ENCODE results near the gene LRMDA.
"Not testable (repeated sequence)": the region's sequence is repeated elsewhere in the genome, so short reads cannot be mapped to it uniquely, and the experiment has no call there.

The LRMDA gene

DNA sequence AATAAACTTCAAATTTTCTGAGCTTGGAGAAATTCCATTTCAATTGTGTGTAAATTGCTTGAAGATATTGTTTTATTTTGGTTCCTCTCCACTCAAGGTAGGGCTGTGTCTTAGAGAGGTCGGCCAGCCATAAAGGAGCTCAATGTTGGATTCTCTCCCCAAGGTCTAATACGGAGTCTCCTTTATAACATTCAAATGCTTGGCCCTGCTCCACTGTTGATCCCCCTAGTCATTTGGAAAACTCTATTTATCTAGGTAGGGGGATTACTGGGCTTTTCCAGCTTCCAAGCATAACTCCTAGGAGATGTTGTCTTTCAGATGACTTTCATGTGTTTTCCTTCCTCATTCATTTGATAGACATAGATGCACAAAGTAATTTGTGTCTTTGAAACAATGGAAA is 170.9 kb downstream of the LRMDA start:
- H3K27me3 ChIP-seq: no peaks in the 10 kb centered on the region
- intact Hi-C loops (cut with DNase I; ENCODE audit: low total_unique reads): no loop called here
- no peak overlapping the region for H3K4me3 ChIP-seq
- H3K36me3 ChIP-seq: no peaks in the 10 kb centered on the region
- TF ChIP-seq, protein P1, sequence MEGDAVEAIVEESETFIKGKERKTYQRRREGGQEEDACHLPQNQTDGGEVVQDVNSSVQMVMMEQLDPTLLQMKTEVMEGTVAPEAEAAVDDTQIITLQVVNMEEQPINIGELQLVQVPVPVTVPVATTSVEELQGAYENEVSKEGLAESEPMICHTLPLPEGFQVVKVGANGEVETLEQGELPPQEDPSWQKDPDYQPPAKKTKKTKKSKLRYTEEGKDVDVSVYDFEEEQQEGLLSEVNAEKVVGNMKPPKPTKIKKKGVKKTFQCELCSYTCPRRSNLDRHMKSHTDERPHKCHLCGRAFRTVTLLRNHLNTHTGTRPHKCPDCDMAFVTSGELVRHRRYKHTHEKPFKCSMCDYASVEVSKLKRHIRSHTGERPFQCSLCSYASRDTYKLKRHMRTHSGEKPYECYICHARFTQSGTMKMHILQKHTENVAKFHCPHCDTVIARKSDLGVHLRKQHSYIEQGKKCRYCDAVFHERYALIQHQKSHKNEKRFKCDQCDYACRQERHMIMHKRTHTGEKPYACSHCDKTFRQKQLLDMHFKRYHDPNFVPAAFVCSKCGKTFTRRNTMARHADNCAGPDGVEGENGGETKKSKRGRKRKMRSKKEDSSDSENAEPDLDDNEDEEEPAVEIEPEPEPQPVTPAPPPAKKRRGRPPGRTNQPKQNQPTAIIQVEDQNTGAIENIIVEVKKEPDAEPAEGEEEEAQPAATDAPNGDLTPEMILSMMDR (IDR thresholded peaks at IDR 0.05): no peak
- no peak for DNase-seq
- H3K9me3 ChIP-seq: no peaks in the 10 kb centered on the region
- peaks cover 0 to 13% (median 3%) of the 10 kb centered on the region in 4 donors for H3K4me1 ChIP-seq
- H3K27ac ChIP-seq: no peak overlapping the region

- H3K27ac ChIP-seq: no peak overlapping the region
Observed at GRCh38 chr10:75605096-75605495, 173.7 kb downstream of the LRMDA start.

GRCh38 chr10:75605795-75606194 is 174.4 kb downstream of the LRMDA start:
- intact Hi-C loops (cut with DNase I; ENCODE audit: low total_unique reads); H3K27ac ChIP-seq; H3K27me3 ChIP-seq; DNase-seq; H3K36me3 ChIP-seq; H3K9me3 ChIP-seq; H3K4me3 ChIP-seq: not testable (repeated sequence)
- H3K4me1 ChIP-seq: peaks cover 0 to 19% (median 3%) of the 10 kb centered on the region in 4 donors

More at GRCh38 chr10:75605096-75605495, 173.7 kb downstream of the LRMDA start:
- Histone ChIP-seq H3K36me3 (no peaks in the 10 kb centered on the region), H3K27me3 (no peaks in the 10 kb centered on the region), H3K4me3 (no peak overlapping the region), H3K9me3 (no peaks in the 10 kb centered on the region), H3K4me1 (peaks cover 0 to 19% (median 3%) of the 10 kb centered on the region in 4 donors)
- intact Hi-C loops (cut with DNase I; ENCODE audit: low total_unique reads): no loop called here
- TF ChIP-seq, protein P1 (IDR thresholded peaks at IDR 0.05): no peak
- DNase-seq: no peak

DNA sequence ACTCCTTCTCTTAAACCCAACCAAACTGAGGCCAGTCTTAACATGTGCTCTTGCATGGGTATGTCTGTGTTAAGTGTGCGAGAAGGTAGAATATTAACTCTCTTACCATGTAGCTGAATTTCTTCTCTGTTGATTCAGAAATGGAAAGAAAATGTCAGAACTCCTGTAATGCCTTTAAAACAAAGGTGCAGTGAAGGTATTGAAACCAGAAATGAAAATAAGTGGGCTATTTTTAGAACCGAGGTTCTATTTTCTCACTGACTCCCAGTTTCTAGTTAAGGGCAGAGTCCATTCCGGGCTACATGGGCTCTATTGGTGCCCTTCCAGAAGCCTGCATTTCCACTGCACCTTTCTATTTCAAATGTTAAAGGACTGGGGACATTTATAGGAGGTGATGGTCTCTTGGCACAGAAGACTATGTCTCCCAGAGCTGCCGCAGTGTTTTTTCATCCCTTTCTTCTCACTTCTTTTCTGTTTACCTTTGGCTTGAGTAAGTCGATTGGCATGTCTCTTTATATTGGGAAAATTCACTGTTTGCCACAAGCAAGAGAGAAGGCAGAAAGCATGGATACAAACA is 174.9 kb downstream of the LRMDA start:
- no peaks in the 10 kb centered on the region for H3K36me3 ChIP-seq
- no peaks in the 10 kb centered on the region for H3K9me3 ChIP-seq
- TF ChIP-seq, protein P1 (IDR thresholded peaks at IDR 0.05): no peak
- H3K4me1 ChIP-seq: peaks cover 0 to 19% (median 3%) of the 10 kb centered on the region in 4 donors
- intact Hi-C loops (cut with DNase I; ENCODE audit: low total_unique reads): no loop called here
- no peak overlapping the region for H3K4me3 ChIP-seq
- DNase-seq: no peak
- no peak overlapping the region for H3K27ac ChIP-seq
- no peaks in the 10 kb centered on the region for H3K27me3 ChIP-seq

- TF ChIP-seq, protein P1 (IDR thresholded peaks at IDR 0.05): no peak
- intact Hi-C loops (cut with DNase I; ENCODE audit: low total_unique reads): no loop called here
- peaks cover 0 to 19% (median 4%) of the 10 kb centered on the region in 4 donors for H3K4me1 ChIP-seq
- H3K27ac ChIP-seq: no peak overlapping the region
- no peaks in the 10 kb centered on the region for H3K27me3 ChIP-seq
- DNase-seq: no peak
- H3K9me3 ChIP-seq: no peaks in the 10 kb centered on the region
- H3K4me3 ChIP-seq: no peak overlapping the region
- H3K36me3 ChIP-seq: no peaks in the 10 kb centered on the region
Observed at GRCh38 chr10:75607576-75607975, 176.2 kb downstream of the LRMDA start.

- TF ChIP-seq, protein P1 (IDR thresholded peaks at IDR 0.05): no peak
- DNase-seq: no peak
- Histone ChIP-seq H3K27me3 (no peaks in the 10 kb centered on the region), H3K4me3 (no peak overlapping the region), H3K36me3 (no peaks in the 10 kb centered on the region), H3K27ac (no peak overlapping the region), H3K9me3 (no peaks in the 10 kb centered on the region), H3K4me1 (peaks cover 0 to 41% (median 13%) of the 10 kb centered on the region in 4 donors)
- intact Hi-C loops (cut with DNase I; ENCODE audit: low total_unique reads): no loop called here
Observed at GRCh38 chr10:75610183-75610582, 178.8 kb downstream of the LRMDA start.

Measured in tibial artery (tissue), 4 donors.